Thyroid gland (tissue), 4 donors: ENCODE results near the gene POLR2J2.
"Not testable (repeated sequence)": the region's sequence is repeated elsewhere in the genome, so short reads cannot be mapped to it uniquely, and the experiment has no call there.

ENCODE experiments used
- POLR2A ChIP-seq, 2 donors: fragments of 450-650 bp; IDR thresholded peaks; one replicate each; pipeline ENCODE4 v1.6.1; 2017; ENCODE audit warnings: antibody characterized with exemption in 2 of 2, mild to moderate bottlenecking in 2 of 2, moderate library complexity in 1 of 2
- TF ChIP-seq, protein P1 (sequence below), 6 experiments: fragments of 200-600 bp in 3 of 6; fragments of 450-650 bp in 3 of 6; sonication (generic) in 3 of 6; IDR thresholded peaks; one replicate each; pipeline ENCODE4 v1.5.1; 2016 to 2019; ENCODE audit warnings: antibody characterized with exemption in 6 of 6, mild to moderate bottlenecking in 2 of 6, inconsistent platforms in 1 of 6, moderate library complexity in 1 of 6

- TF ChIP-seq, protein P1, sequence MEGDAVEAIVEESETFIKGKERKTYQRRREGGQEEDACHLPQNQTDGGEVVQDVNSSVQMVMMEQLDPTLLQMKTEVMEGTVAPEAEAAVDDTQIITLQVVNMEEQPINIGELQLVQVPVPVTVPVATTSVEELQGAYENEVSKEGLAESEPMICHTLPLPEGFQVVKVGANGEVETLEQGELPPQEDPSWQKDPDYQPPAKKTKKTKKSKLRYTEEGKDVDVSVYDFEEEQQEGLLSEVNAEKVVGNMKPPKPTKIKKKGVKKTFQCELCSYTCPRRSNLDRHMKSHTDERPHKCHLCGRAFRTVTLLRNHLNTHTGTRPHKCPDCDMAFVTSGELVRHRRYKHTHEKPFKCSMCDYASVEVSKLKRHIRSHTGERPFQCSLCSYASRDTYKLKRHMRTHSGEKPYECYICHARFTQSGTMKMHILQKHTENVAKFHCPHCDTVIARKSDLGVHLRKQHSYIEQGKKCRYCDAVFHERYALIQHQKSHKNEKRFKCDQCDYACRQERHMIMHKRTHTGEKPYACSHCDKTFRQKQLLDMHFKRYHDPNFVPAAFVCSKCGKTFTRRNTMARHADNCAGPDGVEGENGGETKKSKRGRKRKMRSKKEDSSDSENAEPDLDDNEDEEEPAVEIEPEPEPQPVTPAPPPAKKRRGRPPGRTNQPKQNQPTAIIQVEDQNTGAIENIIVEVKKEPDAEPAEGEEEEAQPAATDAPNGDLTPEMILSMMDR (IDR thresholded peaks at IDR 0.05), result not testable (repeated sequence)
- TF ChIP-seq POLR2A (IDR thresholded peaks at IDR 0.05), result not testable (repeated sequence)
Observed at GRCh38 chr7:102638848-102639247, 32.6 kb downstream of the POLR2J2 start.
